GM21786 (cell line): ENCODE data around the gene ARL4A.

Experiments
- ATAC-seq: cut with Tn5 transposase; IDR thresholded peaks from one replicate; pipeline ENCODE4 v1.9.1; 2021; ENCODE audit not compliant: unreplicated experiment

The ARL4A gene

GRCh38 chr7:12699299-12699698, 11.9 kb downstream of the ARL4A start:
- no peak for ATAC-seq

DNA sequence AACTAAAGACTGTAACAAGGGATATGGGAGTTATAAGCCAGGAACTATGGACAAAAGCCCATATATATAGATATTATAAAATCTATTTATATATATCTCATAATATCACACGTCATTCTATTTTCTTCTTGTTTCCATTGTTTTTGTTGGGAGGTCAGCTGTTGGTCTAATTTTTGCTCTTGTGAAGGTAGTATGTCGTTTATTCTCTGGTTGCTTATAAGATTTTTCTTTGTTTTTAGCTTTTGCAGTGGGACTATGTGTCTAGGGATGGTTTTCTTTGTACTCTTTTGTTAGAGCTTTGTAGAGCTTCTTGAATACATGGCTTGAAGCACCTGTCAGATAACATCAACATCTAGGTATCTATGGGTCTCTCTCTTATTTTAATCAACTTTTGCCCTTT, 14.0 kb downstream of the ARL4A start:
- no peak for ATAC-seq

GRCh38 chr7:12703881-12704280, 16.4 kb downstream of the ARL4A start:
- ATAC-seq, result no peak

GRCh38 chr7:12705878-12706277, 18.4 kb downstream of the ARL4A start:
- ATAC-seq, result no peak

GRCh38 chr7:12706900-12707536, 19.6 kb downstream of the ARL4A start:
- ATAC-seq, result no peak

GRCh38 chr7:12708314-12708713, 20.9 kb downstream of the ARL4A start:
- no peak for ATAC-seq

DNA sequence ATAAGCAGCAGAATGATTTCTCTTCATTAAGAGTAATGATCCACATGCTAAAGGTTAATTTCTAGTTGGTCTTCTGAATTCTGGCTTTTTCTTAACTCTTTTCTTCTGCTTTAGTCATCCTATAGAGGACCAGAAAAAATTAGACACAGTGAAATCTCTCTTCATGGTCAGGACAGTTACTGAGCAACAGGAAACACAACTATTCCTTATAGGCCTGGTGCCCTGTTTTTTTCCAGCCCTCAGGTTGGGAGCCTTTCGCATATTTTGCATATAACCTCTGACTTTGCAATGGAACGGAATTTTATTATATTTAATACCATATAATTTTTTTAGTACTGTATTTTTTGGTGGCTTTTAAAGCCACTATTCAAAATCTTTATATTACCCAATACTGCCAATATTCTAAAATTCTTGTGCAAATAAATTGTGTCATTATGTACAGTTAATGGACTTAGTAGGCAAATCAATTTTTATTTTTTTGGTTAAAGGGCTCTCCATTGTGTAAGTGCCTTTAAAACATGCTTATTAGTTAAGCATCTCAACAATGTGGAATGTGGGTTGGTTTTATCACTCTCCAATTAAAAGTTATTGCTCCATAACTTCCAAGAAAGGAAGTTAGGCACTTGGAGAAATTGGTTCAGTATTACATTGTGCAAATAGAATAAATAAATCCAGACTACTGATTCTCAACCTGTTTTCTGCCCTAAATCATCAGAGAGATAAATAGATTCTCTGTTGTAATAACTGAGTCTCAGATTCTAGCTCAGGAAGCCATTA, 22.5 kb downstream of the ARL4A start:
- no peak for ATAC-seq

GRCh38 chr7:12711124-12711523, 23.7 kb downstream of the ARL4A start:
- ATAC-seq, result no peak

DNA sequence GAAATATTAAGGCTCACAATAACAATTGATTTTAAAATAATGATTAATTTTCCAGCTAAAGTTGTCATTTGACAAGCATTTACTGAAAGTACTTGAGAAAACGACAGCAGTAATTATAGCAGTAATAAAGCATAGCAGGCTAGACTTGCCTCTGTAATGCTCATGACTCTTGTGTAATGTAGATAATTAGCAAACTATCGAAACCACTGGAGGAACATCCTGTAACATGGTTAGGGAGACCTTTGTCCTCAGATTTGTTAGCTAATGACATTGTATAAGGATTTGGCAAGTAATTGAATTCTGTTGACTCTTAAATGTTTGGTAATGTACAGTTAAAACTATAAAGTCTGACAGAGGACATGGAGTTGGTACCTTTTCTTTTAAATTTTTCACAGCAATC, 24.8 kb downstream of the ARL4A start:
- no peak for ATAC-seq

- ATAC-seq, result no peak
These were observed 26.4 kb downstream of the ARL4A start for GRCh38 chr7:12713625-12714378.

DNA sequence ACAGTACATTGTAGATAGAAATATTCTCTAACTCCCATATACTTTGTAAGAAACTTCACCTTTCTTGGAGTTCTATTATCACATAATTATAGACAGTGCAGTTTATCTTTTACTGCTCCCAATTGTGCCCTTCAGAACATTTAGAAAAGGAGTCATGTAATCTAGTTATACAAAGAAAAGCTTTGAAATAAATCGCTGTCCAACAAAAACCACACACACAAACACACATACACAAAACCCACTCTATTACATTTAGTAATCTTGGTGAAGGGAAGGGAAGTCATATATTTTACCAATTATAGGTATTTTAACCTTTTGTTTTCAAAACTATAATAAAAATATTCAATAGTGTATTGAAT, 26.9 kb downstream of the ARL4A start:
- ATAC-seq, result no peak

GRCh38 chr7:12715372-12716133, 28.1 kb downstream of the ARL4A start:
- no peak for ATAC-seq

DNA sequence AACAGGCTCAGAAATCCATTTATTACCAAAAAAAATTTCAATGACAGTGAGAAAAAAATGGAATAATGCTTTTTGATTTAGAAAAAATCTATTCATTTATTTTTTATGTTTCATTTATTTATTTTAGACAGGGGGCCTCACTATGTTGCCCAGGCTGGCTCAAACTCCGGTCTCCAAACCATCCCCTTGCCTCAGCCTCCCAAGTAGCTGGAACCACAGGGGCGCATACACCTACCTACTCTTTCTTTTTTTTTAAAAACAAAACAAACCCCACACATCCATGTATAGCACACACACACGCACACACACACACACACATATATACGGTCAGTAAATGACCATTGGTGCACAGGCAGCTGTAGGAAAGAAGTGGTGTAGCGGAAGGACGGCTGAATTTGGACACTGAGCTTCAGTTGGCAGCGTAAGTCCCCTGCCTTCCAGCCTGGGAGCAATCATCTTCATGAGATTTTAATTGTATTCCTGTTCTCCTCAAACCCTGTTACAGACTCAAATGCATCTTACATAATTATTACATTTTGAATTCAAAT, 28.8 kb downstream of the ARL4A start:
- ATAC-seq, result no peak

- ATAC-seq, result no peak
These were observed 29.3 kb downstream of the ARL4A start for GRCh38 chr7:12716722-12717121.

DNA sequence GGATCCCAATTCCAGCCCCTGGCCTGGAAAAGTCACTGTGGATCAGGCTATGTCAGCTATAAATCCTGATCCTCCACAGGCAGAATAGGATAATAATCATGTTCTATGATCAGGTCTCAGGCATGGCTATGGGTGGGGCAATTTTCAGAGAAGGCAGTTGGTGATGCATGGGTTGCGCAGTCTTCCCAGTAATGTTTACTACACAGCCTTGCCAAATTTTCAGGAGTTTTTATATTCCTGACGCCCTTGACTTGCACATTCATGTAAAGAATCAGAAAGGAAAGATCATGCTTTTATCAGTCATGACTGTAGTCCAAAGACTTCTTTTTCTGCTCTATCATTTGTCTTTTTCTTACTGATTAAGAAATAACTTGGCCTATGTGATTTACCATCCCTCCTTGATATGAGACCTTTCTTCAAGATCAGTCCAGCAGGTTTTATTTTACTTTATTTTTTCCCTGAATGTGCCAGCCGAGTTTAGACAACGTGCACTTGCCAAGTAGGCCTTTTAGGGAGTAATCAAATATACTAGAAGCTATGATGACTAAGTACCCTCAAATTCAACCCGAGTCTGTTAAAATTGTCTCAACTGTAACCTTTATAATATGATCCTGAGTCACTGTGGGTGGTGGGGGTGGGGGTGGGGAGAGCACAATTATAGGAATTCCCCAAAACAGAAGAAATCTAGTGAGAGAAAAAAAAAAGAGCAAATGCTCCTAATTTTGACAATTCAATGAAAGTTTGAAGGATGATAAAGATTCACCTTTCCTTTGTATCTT, 31.9 kb downstream of the ARL4A start:
- no peak for ATAC-seq

GRCh38 chr7:12719981-12720865, 32.8 kb downstream of the ARL4A start:
- ATAC-seq, result no peak

GRCh38 chr7:12721286-12721830, 33.9 kb downstream of the ARL4A start:
- no peak for ATAC-seq

DNA sequence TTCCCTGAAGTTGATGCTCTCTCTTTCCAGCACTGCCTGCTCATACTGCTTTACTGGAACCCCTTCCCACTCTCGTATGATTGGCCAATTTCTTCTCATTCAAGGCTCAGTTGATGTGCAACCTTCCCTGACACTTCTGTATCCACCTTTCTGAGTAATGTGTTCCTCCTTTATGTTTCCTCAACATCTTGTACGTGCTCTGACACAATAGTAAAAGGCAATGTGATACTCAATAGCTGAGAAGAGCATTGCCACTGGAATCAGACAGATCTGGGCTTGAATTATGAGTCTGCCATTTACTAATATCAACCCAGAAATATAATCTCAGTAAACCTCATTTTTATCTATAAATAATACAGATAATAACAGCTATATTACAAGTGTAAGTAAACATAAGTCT, 34.7 kb downstream of the ARL4A start:
- ATAC-seq, result no peak
